ENCODE measurements around the gene ZNF605.

The ZNF605 gene

DNA sequence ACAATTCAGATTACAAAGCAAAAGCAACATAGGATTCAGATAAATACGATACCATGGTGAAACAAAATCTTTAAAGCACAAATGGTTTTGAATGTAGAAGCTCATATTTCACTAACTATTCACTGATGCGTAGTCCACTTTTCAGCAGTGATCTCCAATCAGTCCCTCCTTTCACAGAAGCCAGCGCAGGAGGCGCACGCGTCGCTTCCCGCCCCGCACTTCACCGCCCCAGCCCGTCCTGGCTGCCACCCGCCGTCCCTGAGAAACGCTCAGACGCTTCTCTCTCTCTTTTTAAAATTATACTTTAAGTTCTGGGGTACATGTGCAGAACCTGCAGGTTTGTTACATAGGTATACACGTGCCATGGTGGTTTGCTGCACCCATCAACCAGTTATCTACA, 48.9 kb downstream of the ZNF605 start:
- no peak overlapping the region for H3K4me3 ChIP-seq (replicated peaks; ENCODE audit: low read depth, low read length)
- TF ChIP-seq CTCF (IDR thresholded peaks at IDR 0.05; ENCODE audit: insufficient read depth, low read length, poor library complexity, severe bottlenecking): no peak
- no peaks in the 10 kb centered on the region for H3K36me3 ChIP-seq (ENCODE audit: control insufficient read depth, insufficient read depth, low read length)
- no peak for DNase-seq (ENCODE audit: extremely low read depth, insufficient read length)
- H3K27me3 ChIP-seq (replicated peaks; ENCODE audit: control insufficient read depth, insufficient read depth, low read length): no peaks in the 10 kb centered on the region

DNA sequence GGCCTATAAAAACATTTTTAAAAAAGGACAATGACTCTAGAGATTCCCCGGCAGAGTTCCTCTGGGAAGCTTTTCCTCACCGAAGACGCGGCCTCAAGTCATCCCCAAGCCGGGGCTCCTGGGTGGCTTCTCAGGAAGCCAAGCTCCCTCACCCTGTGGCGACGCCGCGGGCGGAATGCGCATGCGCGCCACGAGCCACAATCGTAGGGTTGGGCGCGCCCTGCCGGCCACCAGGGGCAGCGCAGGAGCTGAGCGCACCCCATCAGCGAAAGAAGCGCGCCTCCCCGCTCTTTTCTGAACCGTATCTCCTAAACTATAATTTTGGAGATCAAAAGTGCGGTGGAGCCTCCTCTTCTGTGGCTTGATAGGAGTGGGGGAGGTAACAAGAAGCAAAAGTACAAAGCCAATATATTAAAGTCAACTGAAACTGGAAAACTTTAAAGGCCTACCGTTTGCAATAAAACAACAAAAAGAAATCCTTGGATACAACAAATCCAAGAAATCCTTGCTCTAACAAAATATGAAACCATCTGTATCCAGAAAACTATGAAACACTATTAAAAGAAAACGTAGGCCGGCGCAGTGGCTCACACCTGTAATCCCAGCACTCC, 51.3 kb downstream of the ZNF605 start:
- TF ChIP-seq CTCF (IDR thresholded peaks at IDR 0.05; ENCODE audit: insufficient read depth, low read length, poor library complexity, severe bottlenecking): peak; percentile 71
- DNase-seq (ENCODE audit: extremely low read depth, insufficient read length): peak; percentile 58

GRCh38 chr12:132899033-132899432, 57.1 kb downstream of the ZNF605 start:
- H3K4me3 ChIP-seq (replicated peaks; ENCODE audit: low read depth, low read length): no peak overlapping the region
- no peak for DNase-seq (ENCODE audit: extremely low read depth, insufficient read length)
- TF ChIP-seq CTCF (IDR thresholded peaks at IDR 0.05; ENCODE audit: insufficient read depth, low read length, poor library complexity, severe bottlenecking): no peak
- H3K27me3 ChIP-seq (replicated peaks; ENCODE audit: control insufficient read depth, insufficient read depth, low read length): no peaks in the 10 kb centered on the region
- no peaks in the 10 kb centered on the region for H3K36me3 ChIP-seq (ENCODE audit: control insufficient read depth, insufficient read depth, low read length)

More for the DNA sequence above, 51.3 kb downstream of the ZNF605 start:
- Histone ChIP-seq H3K27me3 (replicated peaks; ENCODE audit: control insufficient read depth, insufficient read depth, low read length) (no peaks in the 10 kb centered on the region), H3K36me3 (ENCODE audit: control insufficient read depth, insufficient read depth, low read length) (no peaks in the 10 kb centered on the region), H3K4me3 (replicated peaks; ENCODE audit: low read depth, low read length) (no peak overlapping the region)

- TF ChIP-seq CTCF (IDR thresholded peaks at IDR 0.05; ENCODE audit: insufficient read depth, low read length, poor library complexity, severe bottlenecking): no peak
- peaks cover 3% of the 10 kb centered on the region for H3K36me3 ChIP-seq (ENCODE audit: control insufficient read depth, insufficient read depth, low read length)
- H3K4me3 ChIP-seq (replicated peaks; ENCODE audit: low read depth, low read length): no peak overlapping the region
- no peak for DNase-seq (ENCODE audit: extremely low read depth, insufficient read length)
- no peaks in the 10 kb centered on the region for H3K27me3 ChIP-seq (replicated peaks; ENCODE audit: control insufficient read depth, insufficient read depth, low read length)
Measured at GRCh38 chr12:132888852-132889251, 67.3 kb downstream of the ZNF605 start.

DNA sequence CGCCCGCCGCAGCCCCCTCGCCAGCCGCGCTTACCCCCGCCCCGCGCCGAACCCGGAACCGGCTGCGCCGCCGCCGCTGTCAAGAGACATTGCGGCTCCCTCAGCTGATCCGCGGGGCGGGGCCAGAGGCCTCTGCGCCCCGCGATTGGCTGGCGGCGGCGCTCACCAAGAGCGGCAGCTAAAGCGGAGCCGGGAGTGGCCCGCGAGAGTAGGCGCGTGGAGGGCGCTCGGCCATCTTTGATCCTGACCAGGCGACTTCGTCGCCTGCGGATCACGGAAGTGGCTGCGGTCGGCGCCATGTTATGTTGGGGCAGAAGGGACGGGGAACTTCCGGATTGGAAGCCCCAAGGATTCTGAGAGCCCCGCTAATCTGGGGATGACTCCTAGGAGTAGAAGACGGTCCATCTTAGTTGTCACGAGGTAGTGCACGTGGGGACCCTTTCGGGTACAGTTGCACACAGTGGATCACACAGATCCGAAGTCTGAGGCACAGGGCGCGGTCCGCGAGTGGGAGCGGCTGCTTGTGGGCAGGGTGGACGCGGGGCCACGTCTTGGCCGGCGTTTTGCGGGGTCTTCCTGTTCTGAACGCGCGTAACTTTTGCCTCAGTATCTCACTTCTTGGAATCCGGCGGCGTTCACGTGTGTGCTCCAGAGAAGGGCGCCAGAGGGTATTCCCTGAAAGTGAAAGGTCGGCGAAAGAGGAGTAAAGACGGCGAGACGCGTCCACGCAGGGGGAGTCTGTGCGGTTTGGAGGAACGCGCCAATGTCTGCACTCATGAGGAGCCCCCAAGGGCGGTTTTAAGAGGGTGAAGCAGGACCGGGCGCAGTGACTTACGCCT, 68.4 kb downstream of the ZNF605 start, which contains the start of gene CHFR:
CHFR (minus strand) TSS at position 93 of the 839 bp plus-strand sequence. CDS start 277 bp downstream, outside the sequence.
- no peak for TF ChIP-seq CTCF (IDR thresholded peaks at IDR 0.05; ENCODE audit: insufficient read depth, low read length, poor library complexity, severe bottlenecking)
- H3K27me3 ChIP-seq (replicated peaks; ENCODE audit: control insufficient read depth, insufficient read depth, low read length): no peaks in the 10 kb centered on the region
- H3K36me3 ChIP-seq (ENCODE audit: control insufficient read depth, insufficient read depth, low read length): peaks cover 6% of the 10 kb centered on the region
- peak; percentile 98 for DNase-seq (ENCODE audit: extremely low read depth, insufficient read length)
- peak within 1 kb of the TSS; percentile 88 for H3K4me3 ChIP-seq (replicated peaks; ENCODE audit: low read depth, low read length)

Measured in GM06990 (cell line).